ENCODE measurements around the gene PPDPF.
"Not testable (repeated sequence)": the region's sequence is repeated elsewhere in the genome, so short reads cannot be mapped to it uniquely, and the experiment has no call there.

PPDPF gene

GRCh38 chr20:63555661-63556381, 35.3 kb downstream of the PPDPF start:
- no peak for TF ChIP-seq CTCF (IDR thresholded peaks at IDR 0.05; ENCODE audit: insufficient read depth, missing control alignments)
- FAIRE-seq (no peak), DNase-seq (ENCODE audit: insufficient read length, low spot score) (no peak)

DNA sequence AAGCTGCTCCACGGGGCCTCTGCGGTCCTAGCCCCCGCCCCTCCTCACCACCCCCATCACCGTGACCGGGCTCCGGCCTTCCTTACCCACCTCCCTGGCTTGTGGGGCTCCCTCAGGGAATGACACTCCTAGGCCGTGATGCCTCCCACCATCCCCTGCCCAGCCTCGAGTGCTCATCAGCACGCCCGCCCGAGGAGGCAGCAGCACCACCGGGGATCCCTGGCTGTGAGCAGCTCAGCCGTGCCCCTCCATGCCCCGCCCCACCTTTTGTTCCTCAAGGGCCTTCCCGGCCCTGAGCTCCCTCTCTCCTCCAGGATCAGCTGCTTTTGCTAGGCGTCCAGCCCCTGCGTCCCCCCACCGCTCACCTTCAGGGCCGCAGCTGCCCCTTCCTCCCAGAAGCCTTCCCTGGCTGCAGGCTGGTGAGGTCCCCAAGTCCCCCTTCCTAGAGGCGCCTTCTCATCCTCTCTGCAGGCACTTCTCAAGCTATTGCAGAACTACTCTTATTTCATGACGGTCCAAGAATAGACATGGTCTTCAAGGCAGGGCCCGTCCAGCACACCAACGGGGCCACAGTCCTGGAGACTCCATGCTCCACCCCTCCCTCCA, 36.4 kb downstream of the PPDPF start:
- DNase-seq (ENCODE audit: insufficient read length, low spot score) (no peak), FAIRE-seq (no peak)
- no peak for TF ChIP-seq CTCF (IDR thresholded peaks at IDR 0.05; ENCODE audit: insufficient read depth, missing control alignments)

DNA sequence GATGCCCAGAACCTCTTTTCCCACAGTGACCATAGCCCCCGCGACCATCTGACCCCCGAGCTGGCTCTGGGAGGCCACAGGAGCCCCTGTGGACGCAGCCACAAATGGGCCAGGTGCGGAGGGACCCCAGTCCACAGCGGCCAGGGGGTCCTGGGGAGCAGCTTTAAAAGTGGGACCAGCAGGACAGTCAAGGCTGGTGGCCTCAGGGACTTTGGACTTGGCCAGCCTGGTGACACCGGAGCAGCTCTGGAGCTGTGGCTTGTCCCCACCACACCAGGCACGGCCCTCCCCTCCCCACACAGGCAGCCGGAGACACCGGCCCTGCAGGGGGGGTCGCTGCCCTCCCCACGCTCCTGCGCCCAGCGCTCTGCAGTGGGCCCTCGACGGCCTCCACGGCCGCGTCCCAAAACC, 36.9 kb downstream of the PPDPF start:
- FAIRE-seq (no peak), DNase-seq (ENCODE audit: insufficient read length, low spot score) (no peak)
- no peak for TF ChIP-seq CTCF (IDR thresholded peaks at IDR 0.05; ENCODE audit: insufficient read depth, missing control alignments)

GRCh38 chr20:63558804-63559484, 38.4 kb downstream of the PPDPF start:
- FAIRE-seq: no peak
- no peak for DNase-seq (ENCODE audit: insufficient read length, low spot score)
- no peak for TF ChIP-seq CTCF (IDR thresholded peaks at IDR 0.05; ENCODE audit: insufficient read depth, missing control alignments)

DNA sequence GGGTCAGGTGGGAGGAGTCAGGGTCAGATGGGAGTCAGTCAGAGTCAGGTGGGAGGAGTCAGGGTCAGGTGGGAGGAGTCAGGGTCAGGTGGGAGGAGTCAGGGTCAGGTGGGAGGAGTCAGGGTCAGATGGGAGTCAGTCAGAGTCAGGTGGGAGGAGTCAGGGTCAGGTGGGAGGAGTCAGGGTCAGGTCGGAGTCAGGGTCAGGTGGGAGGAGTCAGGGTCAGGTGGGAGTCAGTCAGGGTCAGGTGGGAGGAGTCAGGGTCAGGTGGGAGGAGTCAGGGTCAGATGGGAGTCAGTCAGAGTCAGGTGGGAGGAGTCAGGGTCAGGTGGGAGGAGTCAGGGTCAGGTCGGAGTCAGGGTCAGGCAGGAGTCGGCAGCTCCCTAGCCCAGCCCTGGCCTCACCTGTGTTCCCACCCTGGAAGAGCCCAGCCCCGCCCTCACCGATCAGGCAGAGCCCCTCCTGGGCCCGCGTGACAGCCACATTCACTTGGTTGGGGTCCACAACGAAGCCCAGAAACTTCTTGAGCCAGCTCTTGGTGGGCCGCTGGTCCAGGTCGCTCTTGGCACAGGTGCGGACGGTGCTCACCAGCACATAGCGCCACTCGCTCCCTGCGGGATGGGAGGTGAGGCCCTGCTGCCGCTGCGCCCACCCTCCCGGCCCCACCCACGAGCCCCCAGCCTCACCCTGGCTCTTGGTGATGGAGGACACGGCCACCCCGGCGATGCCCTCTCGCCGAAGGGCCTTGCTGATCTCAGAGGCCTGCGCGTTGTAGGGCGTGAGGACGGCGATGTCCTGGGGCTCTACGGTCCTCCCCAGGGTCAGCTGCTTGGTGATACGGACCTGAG, 39.1 kb downstream of the PPDPF start:
- FAIRE-seq; DNase-seq (ENCODE audit: insufficient read length, low spot score): not testable (repeated sequence)

- TF ChIP-seq CTCF (IDR thresholded peaks at IDR 0.05; ENCODE audit: insufficient read depth, missing control alignments): no peak
- DNase-seq (ENCODE audit: insufficient read length, low spot score) (no peak), FAIRE-seq (no peak)
Measured at GRCh38 chr20:63560333-63560805, 39.8 kb downstream of the PPDPF start.
